DOHH2 (cell line): ENCODE measurements around the gene GTSE1.

Experiments
- CTCF ChIP-seq: fragments of 200-600 bp; sonication (generic); IDR thresholded peaks from one replicate; pipeline ENCODE4 v1.5.1; 2014; ENCODE audit warnings: antibody characterized with exemption, mild to moderate bottlenecking, low read depth, low read length; ENCODE audit not compliant: poor library complexity, severe bottlenecking
- EZH2phosphoT487 ChIP-seq: fragments of 200-600 bp; sonication (generic); IDR thresholded peaks from 2 replicates; pipeline ENCODE4 v1.6.1; 2017; ENCODE audit warnings: borderline replicate concordance, mild to moderate bottlenecking, antibody characterized with exemption, low read length, moderate library complexity, mixed read lengths

- TF ChIP-seq CTCF, result no peak
- TF ChIP-seq EZH2phosphoT487, result no peak
Observed at GRCh38 chr22:46372686-46373085, 76.0 kb downstream of the GTSE1 start.
